ENCODE results near the gene NGB. TPM values are rescaled to one million over a fixed set of nuclear protein-coding genes. Genes with fewer than 3 reads are reported as not detected.

Gene NGB
- total and polyA plus RNA-seq, 2 donors (not counting 1 experiment from before 2014, with no cell fraction given), result not detected

DNA sequence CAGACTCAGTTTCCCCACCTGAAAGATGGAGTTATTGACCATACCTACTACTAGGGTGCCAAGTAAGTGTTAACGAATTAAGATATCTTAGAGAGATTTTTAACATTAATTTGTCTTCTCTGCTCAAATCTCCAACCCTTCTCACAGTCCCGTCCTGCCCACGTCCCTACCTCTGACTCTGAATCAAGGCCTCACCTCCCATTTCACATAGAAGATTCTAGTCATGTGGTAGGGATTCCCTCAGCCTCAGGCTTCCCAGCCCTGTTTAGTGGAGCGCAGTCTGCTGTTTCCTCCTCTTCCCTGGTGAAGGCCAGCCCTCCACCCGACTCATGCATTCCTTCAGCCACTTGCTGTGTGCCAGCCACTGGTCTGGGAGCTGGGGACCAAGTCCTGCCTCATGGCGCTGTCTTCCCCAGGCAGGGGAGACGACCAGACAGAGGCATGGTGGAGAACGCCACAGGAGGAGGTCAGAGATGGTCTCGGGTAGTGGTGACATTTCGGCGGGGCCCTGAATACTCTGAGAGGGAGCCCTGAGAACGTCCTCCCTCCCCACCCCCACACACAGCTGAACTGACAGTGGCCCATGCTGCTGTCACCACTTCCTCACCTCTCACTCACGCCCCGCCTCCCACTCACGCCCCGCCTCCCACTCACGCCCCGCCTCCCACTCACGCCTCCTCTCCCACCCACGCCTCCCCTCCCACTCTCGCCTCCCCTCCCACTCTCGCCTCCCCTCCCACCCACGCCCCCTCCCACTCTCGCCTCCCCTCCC lies 50.6 kb downstream of the NGB start:
- TF ChIP-seq CTCF (IDR thresholded peaks at IDR 0.05) (no peak), EZH2 (IDR thresholded peaks at IDR 0.05; ENCODE audit: borderline replicate concordance, insufficient read depth, low read depth, low read length, poor library complexity, severe bottlenecking) (no peak)
- ChIA-PET CTCF (no interaction called here), POLR2A (no interaction called here)
- H3K9me3 Mint-ChIP-seq (ENCODE audit: insufficient read depth), result no peaks in the 10 kb centered on the region
- H3K27me3 Mint-ChIP-seq, result peaks cover 20% of the 10 kb centered on the region
- H3K79me2 ChIP-seq (ENCODE audit: control insufficient read depth, insufficient read depth, low read length), result no peaks in the 10 kb centered on the region
- H3K4me3 Mint-ChIP-seq, result no peak overlapping the region
- no peaks in the 10 kb centered on the region for H4K20me1 ChIP-seq (ENCODE audit: control insufficient read depth, insufficient read depth, low read length, poor library complexity, severe bottlenecking)
- intact Hi-C loops (cut with micrococcal nuclease), result no loop called here
- no peak overlapping the region for H3K4me2 ChIP-seq (replicated peaks; ENCODE audit: low read depth, low read length, poor library complexity, severe bottlenecking)
- H3K4me1 ChIP-seq (ENCODE audit: control insufficient read depth in 2 of 2, insufficient read depth in 2 of 2, low read length in 2 of 2), result no peaks in the 10 kb centered on the region
- ATAC-seq (ENCODE audit: low read depth) (no peak), DNase-seq (no peak)
- H3K27ac Mint-ChIP-seq, result no peak overlapping the region
- WGBS (ENCODE audit: insufficient coverage), result 92% methylated on average over 8 of the region's 24 CpGs
- H3K36me3 ChIP-seq (replicated peaks in 1 of 2; ENCODE audit: control extremely low read depth in 1 of 2, control insufficient read depth in 1 of 2, extremely low read depth in 1 of 2, insufficient read depth in 2 of 2, low read length in 1 of 2), result no peaks in the 10 kb centered on the region
- H3K4me1 Mint-ChIP-seq, result no peaks in the 10 kb centered on the region
- peaks cover 0 to 4% (median 0%) of the 10 kb centered on the region in 3 donors for H3K9me3 ChIP-seq (ENCODE audit: control extremely low read depth in 1 of 3, control insufficient read depth in 2 of 3, insufficient read depth in 1 of 3, low read length in 2 of 3)
- H3K27me3 ChIP-seq (replicated peaks in 1 of 4; ENCODE audit: control extremely low read depth in 1 of 4, control insufficient read depth in 3 of 4, insufficient read depth in 4 of 4, low read length in 3 of 4), result peaks cover 0 to 7% (median 3%) of the 10 kb centered on the region in 4 experiments
- no peak overlapping the region for H3K27ac ChIP-seq (ENCODE audit: low read length in 2 of 2)
- no peak overlapping the region for H2AFZ ChIP-seq (ENCODE audit: insufficient read depth, low read depth, low read length, poor library complexity, severe bottlenecking)
- no peak overlapping the region for H3K9ac ChIP-seq (ENCODE audit: low read length)
- H3K4me3 ChIP-seq (ENCODE audit: control extremely low read depth in 1 of 5, extremely low read depth in 1 of 5, insufficient read depth in 1 of 5, low read depth in 2 of 5, low read length in 4 of 5), result no peak overlapping the region

GRCh38 chr14:77219591-77219990 lies 51.4 kb downstream of the NGB start:
- Histone ChIP-seq H3K4me2 (replicated peaks; ENCODE audit: low read depth, low read length, poor library complexity, severe bottlenecking) (no peak overlapping the region), H3K9me3 (ENCODE audit: control extremely low read depth in 1 of 3, control insufficient read depth in 2 of 3, insufficient read depth in 1 of 3, low read length in 2 of 3) (peaks cover 0 to 4% (median 0%) of the 10 kb centered on the region in 3 donors), H4K20me1 (ENCODE audit: control insufficient read depth, insufficient read depth, low read length, poor library complexity, severe bottlenecking) (no peaks in the 10 kb centered on the region), H3K79me2 (ENCODE audit: control insufficient read depth, insufficient read depth, low read length) (no peaks in the 10 kb centered on the region), H2AFZ (ENCODE audit: insufficient read depth, low read depth, low read length, poor library complexity, severe bottlenecking) (no peak overlapping the region), H3K27me3 (replicated peaks in 1 of 4; ENCODE audit: control extremely low read depth in 1 of 4, control insufficient read depth in 3 of 4, insufficient read depth in 4 of 4, low read length in 3 of 4) (peaks cover 0 to 7% (median 3%) of the 10 kb centered on the region in 4 experiments), H3K9ac (ENCODE audit: low read length) (no peak overlapping the region), H3K27ac (ENCODE audit: low read length in 2 of 2) (no peak overlapping the region), H3K36me3 (replicated peaks in 1 of 2; ENCODE audit: control extremely low read depth in 1 of 2, control insufficient read depth in 1 of 2, extremely low read depth in 1 of 2, insufficient read depth in 2 of 2, low read length in 1 of 2) (no peaks in the 10 kb centered on the region), H3K4me1 (ENCODE audit: control insufficient read depth in 2 of 2, insufficient read depth in 2 of 2, low read length in 2 of 2) (no peaks in the 10 kb centered on the region), H3K4me3 (ENCODE audit: control extremely low read depth in 1 of 5, extremely low read depth in 1 of 5, insufficient read depth in 1 of 5, low read depth in 2 of 5, low read length in 4 of 5) (no peak overlapping the region)
- Mint-ChIP-seq H3K27me3 (peaks cover 26% of the 10 kb centered on the region), H3K4me3 (no peak overlapping the region), H3K4me1 (no peaks in the 10 kb centered on the region), H3K27ac (no peak overlapping the region), H3K9me3 (ENCODE audit: insufficient read depth) (no peaks in the 10 kb centered on the region)
- ATAC-seq (ENCODE audit: low read depth) (no peak), DNase-seq (no peak)
- intact Hi-C loops (cut with micrococcal nuclease), result no loop called here
- POLR2A ChIA-PET, result no interaction called here
- TF ChIP-seq CTCF (IDR thresholded peaks at IDR 0.05) (no peak), EZH2 (IDR thresholded peaks at IDR 0.05; ENCODE audit: borderline replicate concordance, insufficient read depth, low read depth, low read length, poor library complexity, severe bottlenecking) (no peak)
- WGBS (ENCODE audit: insufficient coverage), result 73% methylated on average over 10 of the region's 10 CpGs
- CTCF ChIA-PET, result no interaction called here

All from B cell (primary cell).